A549 (cell line): ENCODE data around the gene CR1.

Experiments used
- CEBPB ChIP-seq, 2 experiments: fragments of >200 bp in 1 of 2; sonication (Bioruptor Twin) in 1 of 2; formaldehyde crosslinking in 1 of 2; IDR thresholded peaks; 2 replicates each; pipeline ENCODE4 v1.6.1; 2012 to 2016
- CHD2 ChIP-seq: fragments of 150-350 bp; IDR thresholded peaks from 2 replicates; pipeline ENCODE4 v1.6.1; 2014; ENCODE audit warnings: low read length; ENCODE audit not compliant: partially characterized antibody
- EP300 ChIP-seq, 2 experiments: fragments of >200 bp; sonication (Bioruptor Twin); formaldehyde crosslinking; IDR thresholded peaks; 2 replicates in 1 of 2; 3 replicates in 1 of 2; pipeline ENCODE4 v1.6.1; 2016 to 2017
- MAFK ChIP-seq: fragments of 450-650 bp; IDR thresholded peaks from 2 replicates; pipeline ENCODE4 v1.6.1; 2014; ENCODE audit not compliant: partially characterized antibody
- RFX5 ChIP-seq: fragments of 450-650 bp; IDR thresholded peaks from 2 replicates; pipeline ENCODE4 v1.7.1; 2014; ENCODE audit warnings: antibody characterized with exemption, mild to moderate bottlenecking, moderate library complexity
- ZFP36 ChIP-seq: fragments of 450-650 bp; IDR thresholded peaks from 2 replicates; pipeline ENCODE4 v1.6.1; 2014; ENCODE audit warnings: borderline replicate concordance; ENCODE audit not compliant: partially characterized antibody
- TF ChIP-seq, protein P1 (sequence below): fragments of >200 bp; sonication (Bioruptor Twin); formaldehyde crosslinking; IDR thresholded peaks from 3 replicates; pipeline ENCODE4 v1.5.1; 2016

DNA sequence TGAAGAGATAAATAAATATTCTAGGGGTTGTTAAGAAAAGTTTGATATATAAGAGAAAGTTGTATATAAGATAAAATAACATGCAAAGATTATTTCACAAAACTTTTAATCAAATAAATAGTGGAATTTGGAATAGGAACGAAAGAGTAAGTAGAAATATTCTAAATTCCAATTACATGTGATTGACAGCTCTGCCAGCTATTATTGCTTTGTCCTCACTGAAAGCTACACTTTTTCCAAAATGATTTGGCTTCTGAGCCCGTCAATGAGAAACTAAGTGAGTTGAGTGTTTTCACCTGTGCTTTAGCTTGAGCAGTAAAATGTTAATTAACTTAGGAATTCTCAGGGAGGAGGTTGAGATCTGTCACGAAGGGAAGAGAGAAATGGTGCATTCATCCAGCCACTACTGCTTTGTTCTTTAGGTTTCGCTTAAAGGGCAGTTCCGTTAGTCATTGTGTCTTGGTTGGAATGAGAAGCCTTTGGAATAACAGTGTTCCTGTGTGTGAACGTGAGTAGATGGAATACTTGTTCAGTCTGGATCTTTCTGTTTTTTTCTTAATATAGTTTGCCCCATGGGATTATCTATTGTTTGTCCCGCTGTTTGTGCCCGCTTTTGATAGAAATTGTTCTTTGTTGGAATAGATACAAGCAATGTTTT is 85.7 kb downstream of the CR1 start:
- TF ChIP-seq, protein P1, sequence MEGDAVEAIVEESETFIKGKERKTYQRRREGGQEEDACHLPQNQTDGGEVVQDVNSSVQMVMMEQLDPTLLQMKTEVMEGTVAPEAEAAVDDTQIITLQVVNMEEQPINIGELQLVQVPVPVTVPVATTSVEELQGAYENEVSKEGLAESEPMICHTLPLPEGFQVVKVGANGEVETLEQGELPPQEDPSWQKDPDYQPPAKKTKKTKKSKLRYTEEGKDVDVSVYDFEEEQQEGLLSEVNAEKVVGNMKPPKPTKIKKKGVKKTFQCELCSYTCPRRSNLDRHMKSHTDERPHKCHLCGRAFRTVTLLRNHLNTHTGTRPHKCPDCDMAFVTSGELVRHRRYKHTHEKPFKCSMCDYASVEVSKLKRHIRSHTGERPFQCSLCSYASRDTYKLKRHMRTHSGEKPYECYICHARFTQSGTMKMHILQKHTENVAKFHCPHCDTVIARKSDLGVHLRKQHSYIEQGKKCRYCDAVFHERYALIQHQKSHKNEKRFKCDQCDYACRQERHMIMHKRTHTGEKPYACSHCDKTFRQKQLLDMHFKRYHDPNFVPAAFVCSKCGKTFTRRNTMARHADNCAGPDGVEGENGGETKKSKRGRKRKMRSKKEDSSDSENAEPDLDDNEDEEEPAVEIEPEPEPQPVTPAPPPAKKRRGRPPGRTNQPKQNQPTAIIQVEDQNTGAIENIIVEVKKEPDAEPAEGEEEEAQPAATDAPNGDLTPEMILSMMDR: no peak
- no peak for TF ChIP-seq ZFP36
- no peak for TF ChIP-seq CEBPB (IDR thresholded peaks at IDR 0.05)
- TF ChIP-seq RFX5: no peak
- TF ChIP-seq CHD2: no peak
- no peak for TF ChIP-seq EP300 (IDR thresholded peaks at IDR 0.05)
- TF ChIP-seq MAFK: no peak
